GM12872 (cell line): ENCODE measurements around the gene ZNF226.

Experiments used
- CTCF ChIP-seq: IDR thresholded peaks from 3 replicates; pipeline ENCODE4 v1.5.1; 2011; ENCODE audit warnings: low read depth, mild to moderate bottlenecking, low read length, moderate library complexity; ENCODE audit not compliant: insufficient read depth

The ZNF226 gene

GRCh38 chr19:44164673-44165512, at the start of gene ZNF226:
ZNF226 (plus strand) TSS chr19:44165100; CDS start chr19:44170081, 4,981 bp downstream.
- no peak for TF ChIP-seq CTCF

- TF ChIP-seq CTCF: no peak
Observed at GRCh38 chr19:44131955-44132354, 32.9 kb upstream of the ZNF226 start.

- no peak for TF ChIP-seq CTCF
Observed at GRCh38 chr19:44141191-44142058, 23.5 kb upstream of the ZNF226 start, which contains the start of gene ZNF234. ZNF234 (plus strand) TSS chr19:44141554; CDS start chr19:44144633, 3,079 bp downstream.

- TF ChIP-seq CTCF: no peak
Observed at GRCh38 chr19:44142059-44142433, 22.9 kb upstream of the ZNF226 start.

GRCh38 chr19:44149776-44150175, 15.1 kb upstream of the ZNF226 start:
- TF ChIP-seq CTCF: no peak

- no peak for TF ChIP-seq CTCF
Observed at GRCh38 chr19:44151491-44151890, 13.4 kb upstream of the ZNF226 start.

- no peak for TF ChIP-seq CTCF
Observed at GRCh38 chr19:44156475-44156874, 8.4 kb upstream of the ZNF226 start.
